Activated CD8-positive, alpha-beta memory T cell treated with anti-CD3 and anti-CD28 coated beads, Interleukin-2, amount 50 U/mL, for 4 hours (primary cell): ENCODE measurements around the gene SLC7A6.

Experiments
- DNase-seq: peaks from one replicate; pipeline ENCODE4 v3.0.0-alpha.2; 2020

The SLC7A6 gene

DNA sequence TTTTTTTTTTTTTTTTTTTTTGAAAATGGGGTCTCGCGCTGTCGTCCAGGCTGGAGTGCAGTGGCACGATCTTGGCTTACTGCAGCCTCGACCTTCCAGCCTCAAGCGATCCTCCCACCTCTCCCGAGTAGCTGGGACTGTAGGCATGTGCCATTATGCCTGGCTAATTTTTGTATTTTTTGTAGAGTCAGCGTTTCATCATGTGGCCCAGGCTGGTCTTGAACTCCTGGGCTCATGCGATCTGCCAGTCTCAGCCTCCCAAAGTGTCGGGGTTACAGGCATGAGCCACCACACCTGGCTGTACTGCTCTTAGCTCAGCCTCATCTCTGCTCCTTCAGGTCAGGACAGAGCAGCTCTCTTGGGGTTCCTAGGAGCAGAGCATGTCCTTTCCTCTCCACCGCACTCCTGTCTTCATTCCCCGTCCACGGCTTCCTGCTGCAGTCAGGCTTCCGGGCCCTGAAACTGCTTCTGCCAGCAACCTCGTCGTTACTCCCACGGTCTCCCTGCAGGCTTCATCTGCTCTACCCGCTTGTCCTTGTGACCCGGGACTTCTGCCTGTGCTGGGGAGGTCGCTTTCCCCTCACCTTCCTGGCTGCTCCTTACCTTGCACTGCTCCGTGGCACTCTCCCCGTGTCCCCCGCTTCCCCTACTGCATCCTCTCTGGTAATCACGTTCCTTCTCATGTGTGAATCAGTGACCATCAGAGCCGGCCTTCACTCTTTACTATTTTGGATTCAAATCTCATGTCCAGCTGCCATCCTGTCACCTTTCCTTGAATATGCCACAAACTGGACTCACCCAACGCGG lies 84.5 kb downstream of the SLC7A6 start:
- no peak for DNase-seq

DNA sequence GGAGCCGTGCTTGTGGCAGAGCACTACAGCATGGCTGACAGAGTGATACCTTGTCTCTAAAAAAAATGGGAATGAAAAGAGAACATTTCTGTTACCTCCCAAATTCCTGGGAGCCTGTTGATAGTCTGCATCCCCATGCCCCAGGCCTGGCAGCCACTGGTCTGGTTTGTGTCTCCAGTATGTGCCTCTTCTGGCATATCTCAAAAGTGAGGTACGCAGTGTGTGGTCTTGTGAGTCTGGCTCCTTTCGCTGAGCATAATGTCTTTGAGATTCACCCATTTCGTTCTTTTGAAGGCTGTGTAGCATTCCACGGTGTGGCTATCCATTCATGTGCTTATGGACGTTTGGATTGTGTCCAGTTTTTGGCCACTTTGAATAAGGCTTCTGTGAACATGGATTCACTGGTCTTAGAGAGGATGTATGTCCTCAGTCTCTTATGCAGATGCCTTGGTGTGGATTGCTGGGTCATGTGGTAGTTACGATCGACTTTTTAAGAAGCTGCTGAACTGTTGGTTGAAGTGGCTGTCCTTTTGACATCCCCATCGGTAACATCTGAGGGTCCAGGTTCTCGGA lies 85.6 kb downstream of the SLC7A6 start:
- no peak for DNase-seq

- DNase-seq, result no peak
These were observed 86.6 kb downstream of the SLC7A6 start for GRCh38 chr16:68350813-68351350.
